HG03575 (cell line): ENCODE measurements around the gene STAG1.
"Not testable (repeated sequence)": the region's sequence is repeated elsewhere in the genome, so short reads cannot be mapped to it uniquely, and the experiment has no call there.

Experiments
- ATAC-seq: cut with Tn5 transposase; IDR thresholded peaks from one replicate; pipeline ENCODE4 v1.9.1; 2021; ENCODE audit not compliant: unreplicated experiment, insufficient number of reproducible peaks, low FRiP score; ENCODE audit errors: extremely low read depth

Gene STAG1

GRCh38 chr3:136390574-136390973, 361.6 kb downstream of the STAG1 start:
- no peak for ATAC-seq

GRCh38 chr3:136387031-136387430, 365.1 kb downstream of the STAG1 start:
- no peak for ATAC-seq

GRCh38 chr3:136385457-136385856, 366.7 kb downstream of the STAG1 start:
- peak; percentile 76 for ATAC-seq

- ATAC-seq = no peak
These were observed 371.1 kb downstream of the STAG1 start for GRCh38 chr3:136381051-136381450.

- ATAC-seq = no peak
These were observed 371.6 kb downstream of the STAG1 start for GRCh38 chr3:136380530-136380929.

GRCh38 chr3:136378011-136378410, 374.2 kb downstream of the STAG1 start:
- no peak for ATAC-seq

GRCh38 chr3:136377508-136377907, 374.7 kb downstream of the STAG1 start:
- no peak for ATAC-seq

- ATAC-seq = not testable (repeated sequence)
These were observed 376.4 kb downstream of the STAG1 start for GRCh38 chr3:136375800-136376199.

- no peak for ATAC-seq
These were observed 385.9 kb downstream of the STAG1 start for GRCh38 chr3:136366289-136366688.

GRCh38 chr3:136353461-136353860, 398.7 kb downstream of the STAG1 start:
- ATAC-seq = no peak

GRCh38 chr3:136351905-136352304, 400.3 kb downstream of the STAG1 start:
- no peak for ATAC-seq

GRCh38 chr3:136351351-136351750, 400.8 kb downstream of the STAG1 start:
- ATAC-seq = no peak

- ATAC-seq = no peak
These were observed 401.6 kb downstream of the STAG1 start for GRCh38 chr3:136350557-136350956.

GRCh38 chr3:136350132-136350531, 402.0 kb downstream of the STAG1 start:
- ATAC-seq = no peak

- ATAC-seq = no peak
These were observed 405.7 kb downstream of the STAG1 start for GRCh38 chr3:136346486-136346885.

GRCh38 chr3:136343873-136344555, 408.2 kb downstream of the STAG1 start:
- ATAC-seq = no peak

GRCh38 chr3:136343446-136343845, 408.7 kb downstream of the STAG1 start:
- ATAC-seq = no peak

GRCh38 chr3:136336329-136337100, 415.7 kb downstream of the STAG1 start:
- ATAC-seq = no peak

- ATAC-seq = not testable (repeated sequence)
These were observed 417.5 kb downstream of the STAG1 start for GRCh38 chr3:136334726-136335125.

- ATAC-seq = no peak
These were observed 418.0 kb downstream of the STAG1 start for GRCh38 chr3:136334209-136334608.
